GM12801 (cell line): ENCODE measurements around the gene ZNF346.

Source experiments
- CTCF ChIP-seq: IDR thresholded peaks from one replicate; pipeline ENCODE4 v1.5.1; 2011; ENCODE audit warnings: control low read depth; ENCODE audit not compliant: insufficient read length; ENCODE audit errors: extremely low read depth

ZNF346 gene

GRCh38 chr5:177041936-177042335 lies 19.4 kb downstream of the ZNF346 start:
- no peak for TF ChIP-seq CTCF

- no peak for TF ChIP-seq CTCF
Measured at GRCh38 chr5:177043114-177043513, 20.6 kb downstream of the ZNF346 start.

GRCh38 chr5:177043958-177044357 lies 21.5 kb downstream of the ZNF346 start:
- TF ChIP-seq CTCF, result no peak

GRCh38 chr5:177044641-177045040 lies 22.1 kb downstream of the ZNF346 start:
- no peak for TF ChIP-seq CTCF

- no peak for TF ChIP-seq CTCF
Measured at GRCh38 chr5:177045631-177046030, 23.1 kb downstream of the ZNF346 start.

GRCh38 chr5:177049285-177049684 lies 26.8 kb downstream of the ZNF346 start:
- TF ChIP-seq CTCF, result no peak

GRCh38 chr5:177064500-177065277 lies 42.2 kb downstream of the ZNF346 start:
- TF ChIP-seq CTCF, result no peak
